SIG-M5 (cell line): ENCODE measurements around the gene GLYR1.

ENCODE experiments used
- DNase-seq: peaks from one replicate; lab custom pipeline; 2025; lab: John Stamatoyannopoulos, UW

GLYR1 gene

GRCh38 chr16:4879049-4879448 is 32.0 kb upstream of the GLYR1 start:
- DNase-seq: no peak

- no peak for DNase-seq
Measured at GRCh38 chr16:4877380-4877685, 30.2 kb upstream of the GLYR1 start.

- DNase-seq: no peak
Measured at GRCh38 chr16:4876646-4877379, 29.7 kb upstream of the GLYR1 start.

- no peak for DNase-seq
Measured at GRCh38 chr16:4874666-4875065, 27.6 kb upstream of the GLYR1 start.

GRCh38 chr16:4873091-4873490 is 26.0 kb upstream of the GLYR1 start:
- DNase-seq: no peak

GRCh38 chr16:4871071-4871470 is 24.0 kb upstream of the GLYR1 start:
- no peak for DNase-seq

GRCh38 chr16:4870138-4870671 is 23.1 kb upstream of the GLYR1 start:
- DNase-seq: no peak

GRCh38 chr16:4869147-4869805 is 22.2 kb upstream of the GLYR1 start:
- no peak for DNase-seq

- no peak for DNase-seq
Measured at GRCh38 chr16:4868535-4868934, 21.4 kb upstream of the GLYR1 start.

- no peak for DNase-seq
Measured at GRCh38 chr16:4868026-4868425, 20.9 kb upstream of the GLYR1 start.

- DNase-seq: no peak
Measured at GRCh38 chr16:4866586-4866985, 19.5 kb upstream of the GLYR1 start.

GRCh38 chr16:4865231-4865860 is 18.3 kb upstream of the GLYR1 start:
- DNase-seq: no peak

- DNase-seq: no peak
Measured at GRCh38 chr16:4864728-4865127, 17.6 kb upstream of the GLYR1 start.

- DNase-seq: no peak
Measured at GRCh38 chr16:4862639-4863038, 15.6 kb upstream of the GLYR1 start.

GRCh38 chr16:4860727-4861342 is 13.7 kb upstream of the GLYR1 start:
- no peak for DNase-seq

GRCh38 chr16:4859900-4860255 is 12.8 kb upstream of the GLYR1 start:
- DNase-seq: no peak

- no peak for DNase-seq
Measured at GRCh38 chr16:4859190-4859899, 12.3 kb upstream of the GLYR1 start.

GRCh38 chr16:4855804-4856203 is 8.7 kb upstream of the GLYR1 start:
- no peak for DNase-seq

GRCh38 chr16:4855371-4855770 is 8.3 kb upstream of the GLYR1 start:
- no peak for DNase-seq

- no peak for DNase-seq
Measured at GRCh38 chr16:4852221-4852872, 5.3 kb upstream of the GLYR1 start.

GRCh38 chr16:4850211-4850610 is 3.1 kb upstream of the GLYR1 start:
- no peak for DNase-seq
